HG02610 (cell line): ENCODE measurements around the gene AAMP.
"Not testable (repeated sequence)": the region's sequence is repeated elsewhere in the genome, so short reads cannot be mapped to it uniquely, and the experiment has no call there.

ENCODE experiments used
- ATAC-seq: cut with Tn5 transposase; IDR thresholded peaks from one replicate; pipeline ENCODE4 v1.9.1; 2021; ENCODE audit warnings: mild to moderate bottlenecking, moderate library complexity; ENCODE audit not compliant: unreplicated experiment

Gene AAMP, protein sequence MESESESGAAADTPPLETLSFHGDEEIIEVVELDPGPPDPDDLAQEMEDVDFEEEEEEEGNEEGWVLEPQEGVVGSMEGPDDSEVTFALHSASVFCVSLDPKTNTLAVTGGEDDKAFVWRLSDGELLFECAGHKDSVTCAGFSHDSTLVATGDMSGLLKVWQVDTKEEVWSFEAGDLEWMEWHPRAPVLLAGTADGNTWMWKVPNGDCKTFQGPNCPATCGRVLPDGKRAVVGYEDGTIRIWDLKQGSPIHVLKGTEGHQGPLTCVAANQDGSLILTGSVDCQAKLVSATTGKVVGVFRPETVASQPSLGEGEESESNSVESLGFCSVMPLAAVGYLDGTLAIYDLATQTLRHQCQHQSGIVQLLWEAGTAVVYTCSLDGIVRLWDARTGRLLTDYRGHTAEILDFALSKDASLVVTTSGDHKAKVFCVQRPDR

GRCh38 chr2:218269900-218270720 is at the start of gene AAMP, which contains the start of gene PNKD:
Gene AAMP (minus strand): TSS chr2:218270137. CDS start chr2:218270086, 51 bp downstream.
Gene PNKD (plus strand): TSS chr2:218270519. CDS start chr2:218270536, 17 bp downstream.
- ATAC-seq, result peak; percentile 92

DNA sequence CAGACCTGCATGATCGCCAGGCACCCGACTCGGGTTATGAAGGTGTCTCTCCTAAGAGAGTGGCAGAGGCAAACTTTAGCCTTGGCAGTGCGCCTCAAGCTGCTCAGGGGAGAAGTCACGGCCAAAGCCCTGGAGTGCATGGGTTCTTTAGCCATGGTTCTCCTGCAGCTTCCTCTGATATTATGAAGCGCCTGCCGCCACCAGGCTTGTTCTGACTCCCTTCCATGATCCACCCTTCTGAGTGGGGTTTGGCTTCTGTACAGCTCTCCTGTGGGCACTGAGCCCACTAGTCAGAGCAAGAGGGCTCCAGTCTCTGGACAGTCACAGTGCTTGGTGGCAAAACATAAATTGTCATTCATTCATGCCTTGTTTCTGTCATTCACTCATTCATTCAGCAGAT is 48.3 kb upstream of the AAMP start:
- ATAC-seq, result no peak

GRCh38 chr2:218317835-218318234 is 47.9 kb upstream of the AAMP start:
- ATAC-seq, result no peak

- no peak for ATAC-seq
Measured at GRCh38 chr2:218317303-218317630, 47.3 kb upstream of the AAMP start.

- ATAC-seq, result no peak
Measured at GRCh38 chr2:218315397-218315796, 45.5 kb upstream of the AAMP start.

- ATAC-seq, result not testable (repeated sequence)
Measured at GRCh38 chr2:218314764-218315163, 44.8 kb upstream of the AAMP start.

DNA sequence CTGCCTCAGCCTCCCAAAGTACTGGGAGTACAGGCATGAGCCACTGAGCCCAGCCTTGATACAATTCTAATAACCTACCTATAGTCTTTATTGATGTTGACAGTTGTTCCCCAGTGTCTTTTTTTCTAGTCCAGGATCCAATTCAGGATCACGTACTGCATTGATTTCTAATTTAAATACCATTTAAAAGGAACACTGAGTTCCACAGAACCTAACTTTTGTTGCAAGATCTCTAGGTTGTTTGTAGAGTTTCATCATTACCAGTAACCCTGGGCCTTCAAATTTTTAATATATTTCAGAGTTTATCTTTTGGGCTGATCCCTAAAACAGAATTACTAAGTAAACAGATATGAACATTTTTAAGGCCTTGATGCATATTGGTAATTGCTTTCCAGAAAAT is 43.4 kb upstream of the AAMP start:
- no peak for ATAC-seq

GRCh38 chr2:218312267-218312756 is 42.4 kb upstream of the AAMP start:
- no peak for ATAC-seq

DNA sequence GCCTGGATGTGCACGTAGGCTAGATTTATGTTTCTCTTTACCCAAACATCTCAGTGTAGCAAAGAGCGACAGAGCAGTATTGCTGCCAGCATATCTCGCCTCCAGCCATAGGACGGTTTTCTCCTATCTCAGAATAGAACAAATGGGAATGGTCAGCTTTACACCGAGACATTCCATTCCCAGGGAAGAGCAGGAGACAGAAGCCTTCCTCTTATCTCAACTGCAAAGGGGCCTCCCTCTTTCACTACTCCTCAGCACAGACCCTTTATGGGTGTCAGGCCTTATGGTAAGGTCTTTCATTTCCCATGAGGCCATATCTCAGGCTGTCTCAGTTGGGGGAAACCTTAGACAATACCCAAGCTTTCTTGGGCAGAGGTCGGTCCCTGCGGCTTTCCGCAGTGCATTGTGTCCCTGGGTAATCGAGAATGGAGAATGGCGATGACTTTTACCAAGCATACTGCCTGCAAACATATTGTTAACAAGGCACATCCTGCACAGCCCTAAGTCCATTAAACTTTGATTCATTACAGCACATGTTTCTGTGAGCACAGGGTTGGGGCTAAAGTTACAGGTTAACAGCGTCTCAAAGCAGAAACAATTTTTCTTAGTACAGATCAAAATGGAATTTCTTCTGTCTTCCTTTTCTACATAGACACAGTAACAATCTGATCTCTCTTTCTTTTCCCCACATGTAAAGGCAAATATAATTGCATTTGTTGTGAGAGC is 41.8 kb upstream of the AAMP start:
- ATAC-seq, result not testable (repeated sequence)

- ATAC-seq, result no peak
Measured at GRCh38 chr2:218310853-218311540, 41.1 kb upstream of the AAMP start.

GRCh38 chr2:218307415-218308090 is 37.6 kb upstream of the AAMP start:
- ATAC-seq, result no peak

- no peak for ATAC-seq
Measured at GRCh38 chr2:218306184-218306920, 36.4 kb upstream of the AAMP start.

DNA sequence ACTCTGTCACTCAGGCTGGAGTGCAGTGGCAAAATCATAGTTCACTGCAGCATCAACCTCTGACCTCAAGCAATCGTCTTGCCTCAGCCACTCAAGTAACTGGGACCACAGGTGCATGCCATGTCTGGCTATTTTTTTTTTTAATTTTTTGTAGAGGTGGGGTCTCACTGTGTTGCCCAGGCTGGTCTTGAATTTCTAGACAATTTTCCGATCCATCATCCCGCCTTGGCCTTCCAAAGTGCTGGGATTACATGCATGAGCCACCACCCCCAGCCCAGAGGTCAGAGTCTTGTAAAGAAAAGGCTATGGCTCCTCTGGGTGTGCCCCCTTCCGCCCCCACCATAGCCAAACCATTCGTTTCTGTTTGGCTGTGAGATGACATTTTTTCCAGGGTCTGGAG is 35.4 kb upstream of the AAMP start:
- ATAC-seq, result no peak

- ATAC-seq, result peak; percentile 54
Measured at GRCh38 chr2:218301176-218301819, 31.4 kb upstream of the AAMP start.

GRCh38 chr2:218300141-218300540 is 30.2 kb upstream of the AAMP start:
- no peak for ATAC-seq

GRCh38 chr2:218298314-218298875 is 28.5 kb upstream of the AAMP start:
- no peak for ATAC-seq

DNA sequence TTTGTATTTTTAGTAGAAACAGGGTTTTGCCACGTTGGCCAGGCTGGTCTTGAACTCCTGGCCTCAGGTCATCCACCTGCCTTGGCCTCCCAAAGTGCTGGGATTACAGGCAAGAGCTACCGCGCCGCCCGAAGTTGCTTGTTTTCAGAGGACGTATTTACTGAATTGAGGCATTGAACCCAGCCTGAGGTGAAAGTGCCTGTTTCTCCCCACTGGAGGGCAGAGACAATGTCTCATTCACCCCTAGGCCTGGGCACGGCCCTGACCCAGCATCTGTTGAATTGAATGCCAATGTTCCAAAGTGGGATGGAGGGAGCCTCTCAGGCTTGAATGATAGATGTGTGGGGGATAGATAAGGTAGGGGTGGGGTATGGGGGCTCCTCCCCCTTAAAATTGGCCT is 26.9 kb upstream of the AAMP start:
- ATAC-seq, result no peak

GRCh38 chr2:218296200-218296599 is 26.3 kb upstream of the AAMP start:
- ATAC-seq, result no peak
